ENCODE results near the gene DPEP2. TPM values are rescaled to one million over a fixed set of nuclear protein-coding genes. Genes with fewer than 3 reads are reported as not detected.

Gene DPEP2
- total RNA-seq, 4 donors from 2014 or later: 0.18 to 6.2 (median 4.0) TPM; not detected in 1

GRCh38 chr16:67944690-67945391 lies 54.4 kb downstream of the DPEP2 start:
- DNase-seq: no peak
- TF ChIP-seq POLR2A (IDR thresholded peaks at IDR 0.05): no peak
- Histone ChIP-seq H3K9me3 (no peaks in the 10 kb centered on the region), H3K36me3 (peaks cover 24 to 93% (median 37%) of the 10 kb centered on the region in 3 donors), H3K4me1 (peaks cover 0 to 64% (median 16%) of the 10 kb centered on the region in 3 donors), H3K27ac (peak overlapping the region in 3 of 4 donors; percentile 73 to 88 (median 80)), H3K27me3 (no peaks in the 10 kb centered on the region), H3K4me3 (no peak overlapping the region)
- WGBS, 2 donors: 90 to 96% methylated on average over 7 to 10 of the region's 24 CpGs
- intact Hi-C loops (cut with DNase I): no loop called here

GRCh38 chr16:67943619-67944504 lies 55.4 kb downstream of the DPEP2 start, which contains the start of gene LCAT:
TSS of gene LCAT (minus strand) at chr16:67944120. CDS start at chr16:67944101, 19 bp downstream.
- WGBS, 2 donors: 68 to 70% methylated on average over 3 to 11 of the region's 23 CpGs
- Histone ChIP-seq H3K4me1 (peaks cover 0 to 68% (median 16%) of the 10 kb centered on the region in 3 donors), H3K9me3 (no peaks in the 10 kb centered on the region), H3K36me3 (peaks cover 24 to 87% (median 36%) of the 10 kb centered on the region in 3 donors), H3K27ac (peak within 1 kb of the TSS; percentile 55 to 88 (median 76)), H3K4me3 (peak within 1 kb of the TSS in 1 of 4 donors; percentile 32), H3K27me3 (no peaks in the 10 kb centered on the region)
- no peak for TF ChIP-seq CTCF (IDR thresholded peaks at IDR 0.05)
- no peak for TF ChIP-seq POLR2A (IDR thresholded peaks at IDR 0.05)
- no peak for DNase-seq
- intact Hi-C loops (cut with DNase I): no loop called here

- no peak for TF ChIP-seq CTCF (IDR thresholded peaks at IDR 0.05)
- no peak for TF ChIP-seq POLR2A (IDR thresholded peaks at IDR 0.05)
- H3K27me3 ChIP-seq: no peaks in the 10 kb centered on the region
- peaks cover 0 to 62% (median 16%) of the 10 kb centered on the region in 3 donors for H3K4me1 ChIP-seq
- H3K9me3 ChIP-seq: no peaks in the 10 kb centered on the region
- no peak overlapping the region for H3K4me3 ChIP-seq
- peak overlapping the region; percentile 55 to 88 (median 76) for H3K27ac ChIP-seq
- intact Hi-C loops (cut with DNase I): no loop called here
- peaks cover 24 to 81% (median 32%) of the 10 kb centered on the region in 3 donors for H3K36me3 ChIP-seq
- DNase-seq: no peak
- 100% methylated on average over 2 of the region's 6 CpGs; no CpG with 5 or more reads in 1 of the 2 donors for WGBS, 2 donors
These were observed 56.0 kb downstream of the DPEP2 start for GRCh38 chr16:67943256-67943618.

- peaks cover 0 to 58% (median 17%) of the 10 kb centered on the region in 3 donors for H3K4me1 ChIP-seq
- intact Hi-C loops (cut with DNase I): no loop called here
- 39% methylated on average over 3 of the region's 27 CpGs; no CpG with 5 or more reads in 1 of the 2 donors for WGBS, 2 donors
- no peaks in the 10 kb centered on the region for H3K9me3 ChIP-seq
- H3K27me3 ChIP-seq: no peaks in the 10 kb centered on the region
- no peak for DNase-seq
- H3K4me3 ChIP-seq: no peak overlapping the region
- peaks cover 18 to 76% (median 28%) of the 10 kb centered on the region in 3 donors for H3K36me3 ChIP-seq
- TF ChIP-seq POLR2A (IDR thresholded peaks at IDR 0.05): no peak
- TF ChIP-seq CTCF (IDR thresholded peaks at IDR 0.05): no peak
- peak overlapping the region in 2 of 4 donors; percentile 80 to 88 for H3K27ac ChIP-seq
These were observed 56.6 kb downstream of the DPEP2 start for GRCh38 chr16:67942510-67943255.

GRCh38 chr16:67942200-67942509 lies 57.1 kb downstream of the DPEP2 start:
- Histone ChIP-seq H3K27ac (peak overlapping the region in 1 of 4 donors; percentile 9), H3K27me3 (no peaks in the 10 kb centered on the region), H3K36me3 (peaks cover 18 to 70% (median 22%) of the 10 kb centered on the region in 3 donors), H3K9me3 (no peaks in the 10 kb centered on the region), H3K4me1 (peaks cover 2 to 63% (median 22%) of the 10 kb centered on the region in 3 donors), H3K4me3 (no peak overlapping the region)
- 70 to 81% methylated on average over 2 to 3 of the region's 6 CpGs for WGBS, 2 donors
- intact Hi-C loops (cut with DNase I): no loop called here
- TF ChIP-seq CTCF (IDR thresholded peaks at IDR 0.05) (peak; percentile 32 to 67 (median 53)), POLR2A (IDR thresholded peaks at IDR 0.05) (no peak)
- DNase-seq: no peak
